ENCODE data around the gene DTD2.
A peak's percentile ranks its signal among the peaks of the same experiment; 100 is the strongest.

DTD2 gene

GRCh38 chr14:31428011-31428410 lies 29.3 kb downstream of the DTD2 start:
- DNase-seq (ENCODE audit: insufficient read length, low spot score) (no peak), FAIRE-seq (no peak)
- no peak for TF ChIP-seq POLR2A (IDR thresholded peaks at IDR 0.05; ENCODE audit: low read depth, low read length)

GRCh38 chr14:31426663-31427062 lies 30.6 kb downstream of the DTD2 start:
- DNase-seq (ENCODE audit: insufficient read length, low spot score) (no peak), FAIRE-seq (no peak)
- no peak for TF ChIP-seq POLR2A (IDR thresholded peaks at IDR 0.05; ENCODE audit: low read depth, low read length)

GRCh38 chr14:31425905-31426304 lies 31.4 kb downstream of the DTD2 start:
- no peak for TF ChIP-seq POLR2A (IDR thresholded peaks at IDR 0.05; ENCODE audit: low read depth, low read length)
- FAIRE-seq (no peak), DNase-seq (ENCODE audit: insufficient read length, low spot score) (no peak)

GRCh38 chr14:31421200-31421599 lies 36.1 kb downstream of the DTD2 start:
- FAIRE-seq (peak; percentile 20), DNase-seq (ENCODE audit: insufficient read length, low spot score) (no peak)
- no peak for TF ChIP-seq POLR2A (IDR thresholded peaks at IDR 0.05; ENCODE audit: low read depth, low read length)

GRCh38 chr14:31420319-31421111 lies 36.8 kb downstream of the DTD2 start, which contains the start of gene HEATR5A:
HEATR5A (minus strand) TSS chr14:31420550; CDS start chr14:31402975, 17,575 bp downstream.
- DNase-seq (ENCODE audit: insufficient read length, low spot score) = peak; percentile 73
- TF ChIP-seq POLR2A (IDR thresholded peaks at IDR 0.05; ENCODE audit: low read depth, low read length) = peak; percentile 99
- FAIRE-seq = peak; percentile 60

- no peak for TF ChIP-seq POLR2A (IDR thresholded peaks at IDR 0.05; ENCODE audit: low read depth, low read length)
- peak; percentile 47 for DNase-seq (ENCODE audit: insufficient read length, low spot score)
- FAIRE-seq = no peak
Observed at GRCh38 chr14:31419967-31420318, 37.4 kb downstream of the DTD2 start.

GRCh38 chr14:31419179-31419966 lies 37.9 kb downstream of the DTD2 start:
- no peak for TF ChIP-seq POLR2A (IDR thresholded peaks at IDR 0.05; ENCODE audit: low read depth, low read length)
- DNase-seq (ENCODE audit: insufficient read length, low spot score) = no peak
- FAIRE-seq = no peak

GRCh38 chr14:31418440-31418839 lies 38.9 kb downstream of the DTD2 start:
- FAIRE-seq (no peak), DNase-seq (ENCODE audit: insufficient read length, low spot score) (no peak)
- no peak for TF ChIP-seq POLR2A (IDR thresholded peaks at IDR 0.05; ENCODE audit: low read depth, low read length)

GRCh38 chr14:31414190-31414833 lies 43.0 kb downstream of the DTD2 start:
- no peak for DNase-seq (ENCODE audit: insufficient read length, low spot score)
- FAIRE-seq = no peak
- no peak for TF ChIP-seq POLR2A (IDR thresholded peaks at IDR 0.05; ENCODE audit: low read depth, low read length)

GRCh38 chr14:31411218-31411727 lies 46.0 kb downstream of the DTD2 start:
- DNase-seq (ENCODE audit: insufficient read length, low spot score) (no peak), FAIRE-seq (no peak)
- TF ChIP-seq POLR2A (IDR thresholded peaks at IDR 0.05; ENCODE audit: low read depth, low read length) = no peak

- FAIRE-seq (no peak), DNase-seq (ENCODE audit: insufficient read length, low spot score) (no peak)
- no peak for TF ChIP-seq POLR2A (IDR thresholded peaks at IDR 0.05; ENCODE audit: low read depth, low read length)
Observed at GRCh38 chr14:31410048-31410650, 47.2 kb downstream of the DTD2 start.

GRCh38 chr14:31408421-31408820 lies 48.9 kb downstream of the DTD2 start:
- DNase-seq (ENCODE audit: insufficient read length, low spot score) = no peak
- FAIRE-seq = no peak
- TF ChIP-seq POLR2A (IDR thresholded peaks at IDR 0.05; ENCODE audit: low read depth, low read length) = no peak

GRCh38 chr14:31405599-31406232 lies 51.6 kb downstream of the DTD2 start:
- DNase-seq (ENCODE audit: insufficient read length, low spot score) (no peak), FAIRE-seq (no peak)
- TF ChIP-seq POLR2A (IDR thresholded peaks at IDR 0.05; ENCODE audit: low read depth, low read length) = no peak

Data from H54 (cell line).